GM21423 (cell line): Measurements from ENCODE around the gene ROR1.

Source experiments
- ATAC-seq: cut with Tn5 transposase; IDR thresholded peaks from one replicate; pipeline ENCODE4 v1.9.1; 2021; ENCODE audit warnings: mild to moderate bottlenecking, moderate library complexity; ENCODE audit not compliant: unreplicated experiment

Gene ROR1

DNA sequence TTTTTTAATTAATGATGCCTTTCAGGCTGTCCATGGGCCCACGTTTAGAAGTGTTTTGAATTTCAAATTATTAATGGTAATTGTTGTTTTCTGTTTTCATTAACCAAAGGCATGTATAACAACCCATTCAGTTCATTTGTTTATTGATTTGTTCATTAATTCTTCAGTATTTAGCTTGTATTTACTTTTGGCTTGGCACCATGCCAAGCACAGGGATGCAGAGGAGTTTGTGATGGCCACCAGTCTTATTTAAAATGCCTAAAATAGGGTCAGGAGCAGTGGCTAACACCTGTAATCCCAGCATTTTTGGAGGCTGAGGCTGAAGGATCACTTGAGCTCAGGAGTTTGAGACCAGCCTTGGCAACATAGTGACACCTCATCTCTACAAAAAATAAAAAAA, 75.3 kb downstream of the ROR1 start:
- ATAC-seq: no peak

DNA sequence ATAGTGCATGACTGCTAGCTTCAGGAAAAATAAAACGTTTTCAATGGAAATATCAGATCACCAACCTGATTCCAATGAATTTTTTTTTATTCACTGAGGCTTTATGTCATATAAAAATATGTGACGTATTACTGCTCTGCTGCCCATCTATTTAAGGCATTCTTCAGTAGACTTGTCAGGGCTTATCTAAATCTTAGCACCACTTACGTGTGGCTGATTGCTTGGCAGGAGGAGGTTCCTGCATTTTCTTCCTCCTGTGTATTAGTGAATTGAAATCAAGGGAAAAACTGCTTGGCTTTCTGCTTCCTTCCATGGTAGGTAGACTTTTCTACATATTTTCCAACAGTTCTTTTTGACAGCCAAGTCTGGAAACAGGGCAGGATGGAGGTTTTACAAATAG, 80.3 kb downstream of the ROR1 start:
- no peak for ATAC-seq

DNA sequence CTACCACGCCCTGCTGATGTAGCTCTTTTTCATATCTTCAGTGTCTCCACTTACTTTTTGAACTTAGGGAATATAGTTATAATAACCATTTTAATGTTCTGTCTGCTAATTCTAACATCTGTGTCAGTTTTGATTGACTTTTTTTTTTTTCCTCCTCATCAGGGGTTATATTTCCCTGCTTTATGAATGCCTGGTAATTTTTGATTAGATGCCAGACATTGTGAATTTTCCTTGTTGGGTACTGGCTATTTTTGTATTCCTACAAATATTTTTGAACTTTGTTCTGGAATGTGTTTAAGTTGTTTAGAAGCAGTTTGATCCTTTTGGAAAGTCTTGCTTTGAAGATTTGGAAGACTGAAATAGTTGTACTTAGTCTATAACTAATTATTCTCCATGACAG, 82.1 kb downstream of the ROR1 start:
- no peak for ATAC-seq

DNA sequence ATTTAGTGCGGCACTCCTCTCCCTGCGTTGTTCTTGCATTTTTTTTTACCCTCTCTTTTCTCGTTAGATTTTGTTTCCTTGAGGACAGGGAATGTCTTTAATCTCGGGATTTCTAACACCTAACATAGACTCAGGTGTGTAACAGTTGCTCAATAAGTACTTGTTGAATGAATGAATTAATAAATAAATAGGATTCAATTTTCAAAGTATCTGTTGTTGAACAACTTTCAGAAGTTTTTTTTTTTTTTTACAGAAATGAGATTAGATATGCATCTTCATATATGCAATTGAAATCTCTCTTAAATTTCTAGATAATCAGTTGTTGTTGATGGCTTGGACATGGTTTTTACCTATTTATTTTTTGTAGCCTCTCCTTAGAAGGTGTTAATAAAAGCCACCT, 83.1 kb downstream of the ROR1 start:
- no peak for ATAC-seq

DNA sequence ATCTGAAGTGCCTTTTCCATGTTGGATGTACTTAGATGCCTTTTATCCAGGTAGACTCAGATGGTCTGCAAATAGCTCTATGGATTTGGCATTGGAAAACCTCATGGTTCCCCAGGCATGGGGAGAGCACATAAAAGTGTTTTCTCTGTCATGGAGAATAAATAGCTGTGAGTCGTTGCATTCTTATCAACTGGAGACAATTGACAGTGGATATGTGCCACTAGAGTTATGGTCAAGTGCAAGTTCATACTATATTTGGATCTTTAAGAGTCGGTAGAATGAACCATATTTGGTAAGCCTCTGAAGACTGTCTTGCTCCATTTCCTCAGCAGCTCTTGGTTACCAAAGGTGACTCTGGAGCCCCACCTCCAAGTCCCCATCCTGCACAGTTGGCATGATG, 83.7 kb downstream of the ROR1 start:
- no peak for ATAC-seq

DNA sequence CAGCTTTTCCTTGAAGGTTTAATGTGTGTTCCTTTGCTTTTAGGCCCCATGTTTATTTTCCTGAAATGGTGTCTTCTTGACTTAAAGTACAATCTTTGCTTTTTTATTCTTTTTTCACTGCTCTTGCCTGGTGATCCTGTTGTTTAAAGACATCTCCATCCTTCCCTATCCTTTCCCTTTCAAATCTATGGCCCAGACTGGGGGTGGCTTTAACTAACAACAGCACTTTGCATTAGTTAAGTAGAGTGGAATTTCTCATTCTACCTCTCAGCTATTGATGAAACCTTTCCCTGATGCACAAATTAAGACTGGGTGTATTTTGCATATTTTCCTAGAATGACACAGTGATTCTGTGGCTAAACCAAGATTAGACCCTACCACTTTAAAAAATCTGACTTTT, 84.3 kb downstream of the ROR1 start:
- ATAC-seq: no peak

DNA sequence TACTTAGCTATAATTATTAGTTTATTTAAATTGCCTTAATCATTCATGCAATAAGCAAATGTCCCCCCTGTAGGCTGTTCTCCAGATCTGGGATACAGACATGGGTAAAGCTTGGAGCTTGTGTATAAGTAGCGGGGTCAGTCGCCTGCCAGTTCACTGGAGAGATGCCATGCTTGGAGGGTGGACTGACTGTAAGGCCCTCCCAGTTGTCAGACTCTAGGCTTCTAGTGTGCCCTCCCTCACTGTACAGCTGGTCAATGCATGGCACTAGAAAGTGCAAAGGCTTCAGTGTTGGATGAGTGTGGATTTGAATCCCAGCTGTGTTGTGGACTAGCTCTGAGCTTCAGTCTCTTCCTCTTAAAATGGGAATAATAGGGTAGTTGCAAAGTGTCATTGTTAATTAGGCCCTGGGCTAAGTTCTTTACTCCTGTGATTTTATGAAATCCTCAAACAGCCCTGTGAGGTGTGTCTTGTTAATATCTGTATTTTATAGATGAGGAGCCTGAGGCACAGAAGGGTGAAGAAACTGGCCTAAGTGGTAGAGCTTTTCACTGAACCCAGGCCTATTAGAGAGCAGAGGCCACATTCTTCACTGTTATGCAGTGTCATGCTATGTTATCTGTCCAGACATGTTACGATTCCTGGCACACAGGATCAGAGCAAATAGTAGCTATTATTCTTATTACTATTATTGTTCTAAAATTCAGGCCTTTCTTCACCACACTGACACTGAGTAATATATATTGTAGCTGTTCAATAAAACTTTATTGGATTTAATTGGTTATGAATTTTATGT, 85.9 kb downstream of the ROR1 start:
- ATAC-seq: no peak

DNA sequence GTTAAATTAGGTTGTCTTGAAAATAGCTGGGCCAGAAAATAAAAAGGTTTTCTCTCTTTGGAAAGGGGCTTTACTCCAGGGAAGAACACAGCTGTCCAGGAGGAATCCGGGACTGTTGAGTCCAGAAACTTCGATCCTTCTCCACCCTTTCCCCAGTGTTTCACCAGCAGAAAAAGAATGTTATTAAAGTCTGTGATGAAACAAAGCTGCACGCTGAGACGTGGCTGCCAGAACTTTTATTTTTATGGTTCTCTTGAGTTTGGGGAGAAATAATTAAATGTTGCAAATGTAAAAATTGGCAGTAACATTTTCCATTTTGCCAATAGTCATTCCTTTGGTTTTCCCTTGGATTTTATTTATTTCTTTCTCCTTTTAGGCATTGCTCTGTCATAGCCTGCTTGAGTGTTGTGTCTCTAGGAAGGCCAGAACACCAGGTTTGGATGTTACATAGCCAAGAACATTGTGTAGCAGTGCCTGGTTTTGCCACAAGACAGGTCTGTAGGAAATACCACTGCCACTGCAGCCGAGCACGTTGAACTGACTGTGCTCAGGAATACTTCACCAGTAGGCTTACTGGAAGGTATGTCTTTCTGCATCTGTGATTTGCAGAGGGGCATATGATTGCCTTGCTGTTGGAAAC, 87.4 kb downstream of the ROR1 start:
- ATAC-seq: no peak

DNA sequence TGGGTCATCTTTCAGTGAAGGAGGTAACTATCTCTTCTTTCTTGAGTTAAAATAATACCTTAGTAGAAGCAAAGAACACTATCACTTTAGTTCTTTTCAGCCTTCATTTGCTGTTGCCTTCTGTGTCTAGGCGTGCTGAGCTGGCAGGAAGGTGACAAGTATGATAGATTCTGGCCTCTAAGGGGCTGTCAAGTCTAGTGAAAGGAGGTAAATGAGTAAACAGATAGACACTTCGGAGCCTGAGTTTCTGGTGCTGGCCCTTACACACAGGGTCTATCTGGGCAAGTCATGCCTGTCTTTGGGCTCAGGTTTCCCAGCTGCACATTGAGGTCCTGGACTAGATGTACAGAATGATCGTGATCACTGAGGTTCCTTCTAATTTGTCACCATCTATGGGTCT, 89.3 kb downstream of the ROR1 start:
- no peak for ATAC-seq

DNA sequence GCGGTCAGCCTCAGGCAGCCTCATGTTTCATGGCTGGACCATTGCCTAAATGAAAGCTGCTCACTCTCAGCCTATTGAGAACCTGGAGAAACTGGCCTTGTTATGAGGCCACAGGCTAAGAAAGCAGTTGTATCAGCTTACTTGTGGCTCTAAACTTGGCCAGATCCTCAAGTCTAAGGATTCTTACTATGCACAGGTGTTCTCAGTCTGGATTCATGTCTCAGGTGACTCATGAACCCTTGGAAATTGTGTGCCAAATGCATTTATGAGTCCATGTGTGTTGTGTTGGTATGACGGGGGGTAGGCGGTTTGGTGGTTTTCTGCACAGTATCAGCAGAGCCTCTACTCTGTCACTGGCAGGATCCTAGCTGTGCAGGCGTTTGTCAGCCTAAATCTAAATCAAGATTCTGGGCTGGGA, 90.4 kb downstream of the ROR1 start:
- ATAC-seq: no peak

DNA sequence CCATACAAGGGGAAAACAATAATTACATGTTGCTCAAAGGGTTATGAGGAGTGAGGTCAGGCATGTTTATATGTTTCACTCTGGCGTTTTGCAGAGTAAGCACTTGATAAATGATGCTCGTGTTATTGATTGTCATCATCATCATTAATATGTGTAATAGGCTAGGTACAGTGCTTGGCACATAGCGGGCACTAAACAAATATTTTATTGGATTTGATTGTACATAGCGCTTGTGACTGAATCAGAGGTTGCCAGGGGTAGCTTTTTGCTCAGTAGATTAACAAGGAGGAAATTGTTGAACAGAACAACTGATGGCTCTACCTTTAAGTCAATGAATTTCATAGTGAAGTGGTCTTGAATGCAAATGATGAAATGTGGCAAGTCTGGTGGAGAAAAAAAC, 91.7 kb downstream of the ROR1 start:
- ATAC-seq: no peak

DNA sequence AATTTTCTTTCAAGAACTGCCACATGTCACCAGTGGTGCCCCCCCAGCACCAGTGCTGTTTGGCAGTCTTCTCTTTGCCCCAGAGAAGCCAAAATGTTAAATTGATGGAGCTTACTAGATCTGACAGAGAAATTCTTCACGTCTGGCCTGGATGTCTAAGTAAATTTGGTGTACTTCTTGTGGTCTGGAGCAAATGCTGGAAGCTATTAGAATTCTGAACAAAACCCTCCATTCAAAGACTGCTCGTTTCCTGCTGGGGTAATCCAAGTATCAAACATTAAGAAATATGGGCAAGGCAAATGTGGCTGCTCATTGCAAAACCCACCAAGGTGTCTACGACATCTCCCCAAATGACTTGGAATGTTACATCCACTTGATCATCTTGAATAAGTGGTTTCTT, 92.3 kb downstream of the ROR1 start:
- ATAC-seq: no peak

DNA sequence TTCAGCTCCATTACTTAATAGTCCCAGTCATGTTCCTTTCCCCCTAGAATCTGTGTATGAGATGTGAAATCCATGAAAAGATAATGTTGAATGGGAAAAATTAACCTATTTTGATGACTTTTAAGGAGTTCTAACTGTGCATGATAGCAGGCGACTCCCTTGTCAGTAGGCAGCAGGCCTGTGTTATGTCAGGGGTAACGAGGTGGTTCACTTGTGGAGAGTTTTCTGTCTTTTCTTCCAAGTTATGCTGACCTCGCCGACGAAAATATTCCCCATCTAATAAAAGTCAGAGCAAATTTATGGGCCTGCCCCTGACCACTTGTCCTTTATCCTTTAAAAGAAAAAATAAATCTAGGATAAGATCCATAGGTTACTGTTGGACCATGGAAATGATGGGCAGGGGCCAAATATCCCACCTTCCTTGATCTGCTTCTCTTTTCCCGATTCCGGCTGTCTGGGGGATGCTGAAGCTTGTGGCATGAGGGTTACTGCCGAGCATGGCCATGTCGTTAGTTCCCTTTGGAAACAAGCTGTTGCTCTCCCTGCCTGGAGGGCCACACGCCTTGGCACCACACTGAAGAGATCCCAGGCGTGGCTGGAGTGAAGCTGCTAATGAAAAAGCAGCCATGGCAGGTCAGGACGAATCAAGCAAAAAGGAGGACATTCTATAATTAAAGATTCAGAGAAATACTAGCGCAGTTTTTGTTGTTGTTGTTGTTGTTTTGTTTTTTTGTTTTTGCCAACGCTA, 93.8 kb downstream of the ROR1 start:
- ATAC-seq: no peak

DNA sequence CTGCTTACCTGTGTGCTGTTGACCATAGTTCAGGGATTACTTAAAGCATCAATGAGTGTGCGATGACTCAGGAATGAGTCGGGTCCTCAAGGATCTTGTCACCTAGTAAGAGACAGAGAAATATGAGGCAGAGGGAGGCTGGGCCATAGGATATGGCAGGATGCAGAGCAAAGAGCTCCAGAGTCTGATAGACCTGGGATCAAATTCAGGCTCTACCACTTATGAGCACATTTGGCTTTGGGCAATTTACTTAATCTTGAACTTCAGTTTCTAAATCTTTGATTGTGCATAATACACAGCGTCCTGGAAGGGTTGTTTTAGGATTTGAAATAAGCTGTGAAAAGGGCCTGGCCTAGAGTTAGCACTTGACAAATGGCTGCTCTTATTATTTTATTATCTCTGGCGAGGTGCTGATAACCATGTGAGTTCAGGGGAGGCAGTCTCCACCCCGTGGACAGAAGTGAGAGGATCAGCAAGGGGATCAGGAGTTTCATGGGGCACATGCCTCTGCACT, 94.5 kb downstream of the ROR1 start:
- ATAC-seq: no peak

DNA sequence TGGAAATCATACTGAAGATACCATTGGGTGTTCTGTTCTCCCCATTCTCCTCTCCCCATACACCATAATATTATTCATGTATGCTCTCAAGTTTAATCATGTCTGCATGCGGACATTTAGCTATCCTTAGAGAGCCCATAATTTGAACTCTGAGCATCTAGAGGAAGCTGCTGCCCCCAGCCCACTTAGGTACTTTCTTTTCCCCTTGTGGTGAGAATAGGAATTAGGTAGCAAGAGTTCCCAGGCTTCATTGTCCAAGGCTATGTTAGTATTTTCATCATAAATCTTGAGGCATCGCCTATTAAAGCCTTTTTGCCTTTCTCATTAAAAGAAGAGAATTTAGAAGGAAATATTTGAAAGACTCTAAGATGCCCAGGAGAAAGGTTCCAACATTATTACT, 96.3 kb downstream of the ROR1 start:
- no peak for ATAC-seq

DNA sequence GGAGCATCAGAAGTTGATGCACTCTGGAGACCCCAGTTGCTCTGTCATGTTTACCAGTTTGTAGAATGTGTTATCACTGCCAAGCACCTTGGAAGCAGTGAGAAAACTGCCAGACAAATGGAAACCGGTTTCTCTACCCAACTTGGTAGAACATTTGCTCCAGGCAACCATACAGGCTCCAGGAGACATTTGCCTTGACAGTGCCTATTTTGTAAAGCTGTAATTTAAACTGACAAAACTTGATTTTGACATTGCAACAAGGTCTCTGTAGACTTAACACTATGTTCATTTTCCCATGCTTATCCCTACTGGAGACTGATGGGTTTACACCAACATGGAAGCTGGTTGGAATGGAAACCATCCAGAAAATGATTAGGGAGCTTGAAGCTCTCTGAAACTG, 97.6 kb downstream of the ROR1 start:
- ATAC-seq: no peak

DNA sequence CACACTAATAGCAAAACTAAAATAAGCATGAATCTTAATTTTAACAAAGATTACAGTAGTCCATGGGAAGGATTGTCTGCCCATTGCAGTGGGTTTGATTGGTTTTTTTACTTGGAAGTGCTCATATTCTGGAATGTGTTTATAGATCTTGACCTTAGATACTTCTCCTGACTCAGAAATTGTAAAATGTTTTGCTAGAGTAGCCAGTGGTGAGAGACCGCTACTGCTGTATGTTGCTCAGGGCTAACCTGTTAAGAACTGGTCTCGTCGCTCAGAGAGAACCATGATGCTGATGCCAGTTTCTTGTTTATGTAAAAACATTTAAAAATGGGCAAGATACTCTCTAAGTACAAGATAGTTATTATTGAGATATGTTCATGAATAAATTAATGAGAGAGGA, 99.9 kb downstream of the ROR1 start:
- no peak for ATAC-seq

DNA sequence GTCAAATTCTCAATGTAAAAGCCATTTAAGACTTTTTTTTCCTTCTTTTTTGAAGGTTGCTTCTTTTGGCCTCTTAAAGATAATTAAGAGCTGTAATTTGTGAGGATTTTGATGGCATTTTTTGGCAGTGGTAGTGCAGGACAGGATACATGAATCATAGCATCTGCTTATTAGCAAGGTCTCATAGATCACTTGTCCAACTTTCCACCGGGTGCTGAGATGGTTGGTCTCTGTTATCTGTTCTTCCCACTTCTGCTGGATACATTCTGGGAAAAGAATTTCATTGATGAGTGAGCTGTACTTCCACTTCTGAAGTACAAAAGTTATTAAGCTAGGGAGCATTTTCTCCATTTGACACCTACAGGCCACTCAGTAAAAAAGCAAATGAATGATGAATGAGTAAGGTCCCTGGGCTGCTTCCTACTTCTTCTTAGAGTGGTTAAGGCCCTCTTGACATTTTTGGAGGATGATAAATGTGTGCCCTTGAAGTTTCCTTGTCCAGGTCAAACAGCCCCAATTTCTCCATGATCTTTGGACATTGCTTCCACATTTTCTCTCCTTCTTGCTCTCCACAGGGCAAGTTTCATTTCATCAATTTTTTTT, 100.6 kb downstream of the ROR1 start:
- ATAC-seq: no peak

DNA sequence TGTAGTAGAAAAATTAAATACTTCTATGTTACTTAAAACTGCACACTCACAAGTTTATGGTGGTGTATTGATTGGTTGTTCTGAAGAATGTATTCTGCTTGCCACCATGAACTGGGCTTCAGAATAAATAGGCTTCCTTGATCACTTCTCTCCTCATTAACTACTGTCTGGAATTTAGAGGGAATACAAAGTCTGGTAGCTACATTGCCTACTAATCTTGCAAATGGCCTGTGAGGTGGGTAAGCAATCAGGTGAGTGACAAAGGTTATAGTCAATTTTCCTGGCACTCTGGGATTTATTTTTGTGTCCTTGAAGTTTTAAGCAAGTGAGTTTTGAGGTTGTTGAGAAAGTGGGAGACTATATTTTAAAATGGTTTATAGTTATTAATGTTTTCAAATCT, 101.8 kb downstream of the ROR1 start:
- no peak for ATAC-seq

DNA sequence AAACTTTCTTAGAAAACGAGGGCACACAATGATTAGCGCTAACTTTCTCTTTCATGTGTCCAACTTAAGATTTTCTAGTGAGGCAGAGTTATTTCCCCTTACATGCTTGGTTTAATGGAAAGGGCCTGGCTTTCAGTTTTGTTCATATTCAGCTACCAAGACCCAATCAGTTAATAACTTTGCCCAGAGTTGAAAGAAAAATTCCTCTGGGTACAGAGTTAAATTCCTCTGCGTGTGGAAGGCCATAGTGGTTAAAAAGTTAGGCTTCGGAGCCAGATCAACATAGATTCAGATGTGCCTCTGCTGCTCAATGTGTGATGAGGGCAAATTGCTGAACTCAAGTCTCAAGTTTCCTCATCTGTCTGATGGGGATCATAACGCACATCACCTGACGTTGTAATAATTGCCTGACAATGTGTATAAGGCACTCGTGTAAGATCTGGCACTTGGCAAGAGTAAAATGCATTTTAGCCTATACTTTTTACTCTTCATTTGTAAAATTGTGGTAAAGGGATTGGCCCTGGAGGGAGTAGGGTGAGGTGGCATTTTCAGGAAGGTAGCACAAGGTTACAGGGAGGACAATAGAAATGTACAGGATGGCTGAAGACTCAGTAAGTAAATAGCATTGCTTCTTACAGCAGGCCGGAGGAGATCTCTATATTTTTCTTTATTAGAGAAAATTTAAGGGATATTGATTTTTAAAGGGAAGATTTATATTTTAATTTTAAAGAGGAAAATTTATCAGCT, 103.4 kb downstream of the ROR1 start:
- no peak for ATAC-seq

DNA sequence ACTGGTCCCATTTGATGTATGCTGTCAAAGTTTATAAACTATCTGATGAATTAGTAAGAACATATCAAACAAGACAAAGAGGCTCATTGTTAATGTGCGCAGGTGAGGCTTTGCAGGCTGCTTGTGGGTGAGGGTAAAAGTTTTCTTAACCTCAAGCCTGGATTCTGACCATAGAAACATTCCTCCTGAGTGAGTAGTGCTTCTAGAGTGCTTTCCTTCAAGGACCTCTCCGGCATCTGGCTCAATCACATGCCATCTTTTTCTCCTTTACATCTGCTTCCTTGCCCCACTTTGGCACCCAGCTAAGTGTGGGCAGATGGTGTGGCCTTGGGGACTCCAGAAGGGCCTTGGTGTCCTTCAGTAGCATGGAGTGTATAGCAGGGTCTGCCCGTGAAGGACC, 104.0 kb downstream of the ROR1 start:
- no peak for ATAC-seq
